Effector memory CD8-positive, alpha-beta T cell (primary cell): Measurements from ENCODE around the gene KIF5B.
"Not testable (repeated sequence)": the region's sequence is repeated elsewhere in the genome, so short reads cannot be mapped to it uniquely, and the experiment has no call there.

ENCODE experiments used
- ATAC-seq: fragments of 150-1000 bp; cut with Tn5 transposase; replicated peaks from 2 replicates; pipeline ENCODE4 v1.10.0; 2021; ENCODE audit warnings: mild to moderate bottlenecking, moderate library complexity
- DNase-seq, 3 experiments: peaks; one replicate each; pipeline ENCODE4 v3.0.0; 2021
- H3K27ac Mint-ChIP-seq, 2 donors: one replicate each; pipeline ENCODE4 v1.8.0; 2022; ENCODE audit warnings: mild to moderate bottlenecking in 2 of 2, mixed read lengths in 2 of 2, moderate library complexity in 2 of 2
- H3K27me3 Mint-ChIP-seq, 2 donors: one replicate each; pipeline ENCODE4 v1.8.0; 2022; ENCODE audit warnings: mixed read lengths in 2 of 2
- H3K36me3 Mint-ChIP-seq: one replicate; pipeline ENCODE4 v1.8.0; 2022; ENCODE audit warnings: mild to moderate bottlenecking, moderate library complexity, mixed read lengths; ENCODE audit not compliant: insufficient read depth
- H3K4me1 Mint-ChIP-seq, 2 donors: one replicate each; pipeline ENCODE4 v1.8.0; 2022; ENCODE audit warnings: low read depth in 2 of 2, mixed read lengths in 2 of 2
- H3K4me3 Mint-ChIP-seq, 2 donors: one replicate each; pipeline ENCODE4 v1.8.0; 2022; ENCODE audit warnings: mild to moderate bottlenecking in 2 of 2, mixed read lengths in 2 of 2, moderate library complexity in 2 of 2
- H3K9me3 Mint-ChIP-seq, 2 donors: one replicate each; pipeline ENCODE4 v1.8.0; 2022; ENCODE audit warnings: mixed read lengths in 2 of 2

KIF5B gene

GRCh38 chr10:32028710-32029109 is 27.5 kb downstream of the KIF5B start:
- Mint-ChIP-seq H3K27ac (peak overlapping the region in 1 of 2 donors; percentile 41), H3K4me1 (peaks cover 5 to 11% of the 10 kb centered on the region in 2 donors), H3K36me3 (peaks cover 94% of the 10 kb centered on the region), H3K4me3 (no peak overlapping the region), H3K9me3 (no peaks in the 10 kb centered on the region), H3K27me3 (no peaks in the 10 kb centered on the region)
- no peak for ATAC-seq
- no peak for DNase-seq

- DNase-seq (no peak), ATAC-seq (no peak)
- H3K4me3 Mint-ChIP-seq: no peak overlapping the region
- peaks cover 96% of the 10 kb centered on the region for H3K36me3 Mint-ChIP-seq
- peak overlapping the region in 1 of 2 donors; percentile 11 for H3K27ac Mint-ChIP-seq
- no peaks in the 10 kb centered on the region for H3K9me3 Mint-ChIP-seq
- peaks cover 3 to 6% of the 10 kb centered on the region in 2 donors for H3K4me1 Mint-ChIP-seq
- H3K27me3 Mint-ChIP-seq: no peaks in the 10 kb centered on the region
Observed at GRCh38 chr10:32023264-32023663, 33.0 kb downstream of the KIF5B start.

DNA sequence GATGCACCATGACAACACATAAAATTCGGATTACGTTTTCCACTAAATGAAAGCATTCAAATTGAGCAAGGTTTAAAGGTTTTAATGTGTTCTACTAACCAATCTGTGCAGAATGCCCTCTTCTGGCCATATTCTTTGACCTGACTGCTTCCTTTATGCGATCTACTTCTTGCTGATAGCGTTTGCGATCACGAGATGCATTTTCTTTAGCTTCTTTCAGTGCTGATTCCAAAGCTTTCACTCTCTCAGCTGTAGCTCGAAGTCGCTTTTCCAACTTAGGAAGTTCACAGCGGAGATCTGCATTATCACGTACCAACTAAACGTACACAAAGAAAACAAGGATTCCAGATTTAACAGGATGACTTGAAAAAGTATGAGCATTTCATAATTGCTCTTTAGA is 39.2 kb downstream of the KIF5B start:
- no peaks in the 10 kb centered on the region for H3K27me3 Mint-ChIP-seq
- peaks cover 100% of the 10 kb centered on the region for H3K36me3 Mint-ChIP-seq
- H3K4me1 Mint-ChIP-seq: no peaks in the 10 kb centered on the region
- no peaks in the 10 kb centered on the region for H3K9me3 Mint-ChIP-seq
- no peak overlapping the region for H3K27ac Mint-ChIP-seq
- H3K4me3 Mint-ChIP-seq: no peak overlapping the region
- no peak for ATAC-seq
- no peak for DNase-seq

- no peak for ATAC-seq
- Mint-ChIP-seq H3K4me1 (no peaks in the 10 kb centered on the region), H3K27me3 (no peaks in the 10 kb centered on the region), H3K4me3 (no peak overlapping the region), H3K36me3 (peaks cover 99% of the 10 kb centered on the region), H3K27ac (peak overlapping the region in 1 of 2 donors; percentile 3), H3K9me3 (no peaks in the 10 kb centered on the region)
- no peak for DNase-seq
Observed at GRCh38 chr10:32015386-32015785, 40.8 kb downstream of the KIF5B start.

- ATAC-seq (no peak), DNase-seq (no peak)
- Mint-ChIP-seq H3K4me3 (no peak overlapping the region), H3K9me3 (no peaks in the 10 kb centered on the region), H3K4me1 (peaks cover 0 to 2% of the 10 kb centered on the region in 2 donors), H3K27ac (peak overlapping the region in 1 of 2 donors; percentile 42), H3K36me3 (peaks cover 50% of the 10 kb centered on the region), H3K27me3 (no peaks in the 10 kb centered on the region)
Observed at GRCh38 chr10:32007026-32007425, 49.2 kb downstream of the KIF5B start.

GRCh38 chr10:32005050-32005449 is 51.2 kb downstream of the KIF5B start:
- Mint-ChIP-seq H3K4me1 (peaks cover 0 to 2% of the 10 kb centered on the region in 2 donors), H3K9me3 (no peaks in the 10 kb centered on the region), H3K4me3 (no peak overlapping the region), H3K36me3 (peaks cover 32% of the 10 kb centered on the region), H3K27me3 (no peaks in the 10 kb centered on the region), H3K27ac (peak overlapping the region in 1 of 2 donors; percentile 77)
- DNase-seq (peak; percentile 38 to 46 (median 41)), ATAC-seq (peak; percentile 82)

DNA sequence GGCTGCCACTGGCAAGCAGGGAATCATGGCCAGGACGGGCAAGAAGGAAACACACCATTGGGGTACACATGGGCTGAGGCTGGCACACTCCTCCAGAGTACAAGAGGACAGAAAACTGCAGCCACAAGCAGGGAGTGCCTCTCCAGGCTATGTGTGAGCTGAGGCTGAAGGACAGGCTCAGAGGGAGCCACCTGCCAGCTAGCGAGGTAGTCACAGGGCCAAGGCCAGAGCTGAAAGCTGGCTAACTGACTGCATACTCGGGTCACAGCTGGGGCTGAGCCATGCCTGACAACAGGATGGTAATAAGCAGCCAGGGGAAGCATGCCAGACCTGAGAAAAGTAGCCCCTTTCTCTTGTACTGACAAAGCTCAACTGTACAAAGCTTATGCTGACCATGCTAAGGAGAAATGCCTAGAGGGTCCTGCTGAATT is 52.0 kb downstream of the KIF5B start:
- Mint-ChIP-seq H3K4me1 (peaks cover 0 to 2% of the 10 kb centered on the region in 2 donors), H3K27me3 (no peaks in the 10 kb centered on the region)

GRCh38 chr10:32002531-32002930 is 53.7 kb downstream of the KIF5B start:
- H3K4me3 Mint-ChIP-seq: no peak overlapping the region
- peaks cover 0 to 2% of the 10 kb centered on the region in 2 donors for H3K4me1 Mint-ChIP-seq
- H3K27me3 Mint-ChIP-seq: no peaks in the 10 kb centered on the region
- H3K27ac Mint-ChIP-seq: peak overlapping the region in 1 of 2 donors; percentile 7
- DNase-seq (no peak), ATAC-seq (no peak)
- no peaks in the 10 kb centered on the region for H3K9me3 Mint-ChIP-seq
- peaks cover 12% of the 10 kb centered on the region for H3K36me3 Mint-ChIP-seq

More for the DNA sequence above, 52.0 kb downstream of the KIF5B start:
- DNase-seq (no peak), ATAC-seq (no peak)
- peak overlapping the region in 1 of 2 donors; percentile 77 for H3K27ac Mint-ChIP-seq
- no peak overlapping the region for H3K4me3 Mint-ChIP-seq
- H3K9me3 Mint-ChIP-seq: no peaks in the 10 kb centered on the region
- H3K36me3 Mint-ChIP-seq: peaks cover 27% of the 10 kb centered on the region

DNA sequence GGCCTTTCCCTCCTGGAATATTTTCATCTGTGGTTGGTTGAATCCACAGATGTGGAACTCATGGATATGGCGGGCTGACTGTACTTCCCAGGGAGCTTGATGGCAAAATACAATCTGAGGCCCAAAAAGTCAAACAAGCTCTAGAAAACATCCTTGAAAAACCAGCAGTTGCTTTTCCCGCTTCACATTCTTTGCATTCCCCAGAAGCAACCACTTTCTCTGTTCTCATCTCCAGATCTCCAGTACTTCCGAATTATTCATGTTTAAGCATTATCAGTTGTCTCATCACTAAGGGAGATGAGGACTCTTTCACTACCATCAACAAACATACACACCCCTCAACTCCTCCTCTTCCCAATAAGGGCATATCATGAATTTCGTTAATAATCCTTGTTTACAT is 55.3 kb downstream of the KIF5B start:
- Mint-ChIP-seq H3K27me3 (no peaks in the 10 kb centered on the region), H3K9me3 (no peaks in the 10 kb centered on the region), H3K27ac (no peak overlapping the region), H3K36me3 (peaks cover 5% of the 10 kb centered on the region), H3K4me3 (no peak overlapping the region), H3K4me1 (no peaks in the 10 kb centered on the region)
- DNase-seq (no peak), ATAC-seq (no peak)

DNA sequence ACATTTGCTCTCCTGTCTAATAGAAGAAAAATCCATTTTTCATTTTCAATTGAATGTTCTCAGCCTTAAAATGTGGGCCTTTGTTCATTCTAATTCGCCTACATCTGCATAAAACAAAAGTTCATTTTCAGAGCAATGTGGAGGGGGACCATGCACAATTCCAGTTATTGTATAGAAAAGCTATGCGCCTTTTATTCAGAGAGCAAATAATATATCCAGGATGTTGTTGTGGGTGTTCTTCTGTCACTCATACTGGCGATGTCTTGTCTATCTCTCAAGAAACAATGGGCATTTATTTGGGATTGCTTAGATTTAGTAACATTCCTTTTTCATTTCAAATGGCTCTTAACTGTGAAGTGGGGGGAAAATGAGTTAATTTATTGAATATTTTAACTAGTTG is 56.4 kb downstream of the KIF5B start:
- Mint-ChIP-seq H3K36me3 (no peaks in the 10 kb centered on the region), H3K9me3 (no peaks in the 10 kb centered on the region), H3K27ac (peak overlapping the region in 1 of 2 donors; percentile 58), H3K4me3 (no peak overlapping the region), H3K27me3 (no peaks in the 10 kb centered on the region), H3K4me1 (no peaks in the 10 kb centered on the region)
- ATAC-seq: no peak
- no peak for DNase-seq

DNA sequence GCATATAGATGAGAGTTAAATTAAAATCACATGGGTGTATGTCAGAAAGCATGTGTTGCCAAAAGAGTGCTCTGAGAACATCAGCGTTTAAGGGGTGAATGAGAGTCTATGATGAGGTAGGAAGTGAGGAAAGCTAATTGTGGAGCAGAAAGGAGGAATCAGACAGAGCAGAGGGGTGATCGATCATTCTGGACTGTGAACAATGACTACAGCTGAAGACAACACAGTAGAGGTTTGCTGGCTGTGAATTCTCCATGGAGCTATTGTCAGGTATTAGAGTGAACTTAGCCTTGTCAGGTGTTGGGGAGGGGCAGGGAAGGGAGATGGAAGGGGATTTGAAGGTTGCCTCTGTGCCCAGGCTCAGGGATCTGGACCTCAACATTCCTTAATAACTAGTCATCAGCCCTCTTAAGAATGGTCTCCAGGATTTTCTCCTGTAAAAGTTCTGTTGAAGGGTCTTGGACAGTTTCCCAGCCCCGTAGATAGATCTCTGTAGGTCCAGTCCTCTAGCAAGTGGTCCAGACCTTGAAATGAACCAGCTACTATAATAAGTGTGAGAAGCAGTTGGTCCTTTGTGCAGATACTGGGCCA is 57.1 kb downstream of the KIF5B start:
- H3K27me3 Mint-ChIP-seq: no peaks in the 10 kb centered on the region
- H3K27ac Mint-ChIP-seq: peak overlapping the region in 1 of 2 donors; percentile 58
- H3K4me3 Mint-ChIP-seq: no peak overlapping the region
- ATAC-seq (no peak), DNase-seq (no peak)
- H3K36me3 Mint-ChIP-seq: no peaks in the 10 kb centered on the region
- H3K9me3 Mint-ChIP-seq: no peaks in the 10 kb centered on the region
- H3K4me1 Mint-ChIP-seq: no peaks in the 10 kb centered on the region

DNA sequence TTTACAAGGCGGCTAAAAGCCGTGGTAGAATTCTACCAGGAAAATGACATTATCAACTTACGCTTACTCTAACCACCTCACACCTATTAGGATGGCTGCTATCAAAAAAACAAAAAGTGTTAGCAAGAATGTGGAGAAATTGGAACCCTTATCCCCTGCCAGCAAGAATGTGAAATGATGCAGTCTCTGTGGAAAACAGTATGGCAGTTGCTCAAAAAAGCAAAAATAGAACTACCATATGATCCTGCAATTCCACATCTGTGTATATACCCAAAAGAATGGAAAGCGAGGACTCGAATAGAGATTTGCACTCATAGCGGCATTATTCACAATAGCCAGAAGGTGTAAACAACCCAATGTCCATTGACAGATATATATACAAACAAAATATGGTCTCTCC is 61.3 kb downstream of the KIF5B start:
- Mint-ChIP-seq H3K36me3 (no peaks in the 10 kb centered on the region), H3K9me3 (no peaks in the 10 kb centered on the region), H3K27me3 (no peaks in the 10 kb centered on the region), H3K4me1 (no peaks in the 10 kb centered on the region), H3K27ac (no peak overlapping the region), H3K4me3 (no peak overlapping the region)
- no peak for DNase-seq
- ATAC-seq: no peak

DNA sequence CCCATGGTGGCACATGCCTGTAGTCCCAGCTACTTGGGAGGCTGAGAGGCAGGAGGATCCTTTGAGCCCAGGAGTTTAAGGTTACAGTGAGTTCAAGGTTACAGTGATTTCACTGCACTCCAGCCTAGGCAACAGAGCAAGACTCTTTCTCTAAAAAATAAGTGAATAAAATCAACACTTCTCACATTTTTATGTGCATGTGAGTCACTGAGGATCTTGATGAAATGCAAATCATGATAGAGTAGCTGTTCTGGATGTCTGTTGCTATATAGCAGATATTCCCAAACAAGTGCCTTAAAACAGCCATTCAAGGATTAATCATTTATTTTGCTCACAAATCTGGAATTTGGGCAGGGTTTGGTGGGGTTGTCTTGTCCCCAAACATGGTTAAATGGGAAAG is 65.3 kb downstream of the KIF5B start:
- no peak for ATAC-seq
- H3K36me3 Mint-ChIP-seq: no peaks in the 10 kb centered on the region
- peaks cover 0 to 2% of the 10 kb centered on the region in 2 donors for H3K9me3 Mint-ChIP-seq
- H3K4me1 Mint-ChIP-seq: no peaks in the 10 kb centered on the region
- H3K27me3 Mint-ChIP-seq: no peaks in the 10 kb centered on the region
- H3K4me3 Mint-ChIP-seq: no peak overlapping the region
- no peak for DNase-seq
- no peak overlapping the region for H3K27ac Mint-ChIP-seq

DNA sequence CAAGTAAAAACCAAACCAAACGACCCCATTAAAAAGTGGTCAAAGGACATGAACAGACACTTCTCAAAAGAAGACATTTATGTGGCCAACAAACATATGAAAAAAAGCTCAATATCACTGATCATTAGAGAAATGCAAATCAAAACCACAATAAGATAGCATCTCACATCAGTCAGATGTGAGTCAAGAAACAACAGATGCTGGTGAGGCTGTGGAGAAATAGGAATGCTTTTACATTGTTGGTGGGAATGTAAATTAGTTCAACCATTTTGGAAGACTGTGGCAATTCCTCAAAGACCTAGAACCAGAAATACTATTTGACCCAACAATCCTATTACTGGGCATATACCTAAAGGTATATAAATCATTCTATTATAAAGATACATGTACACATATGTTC is 68.4 kb downstream of the KIF5B start:
- not testable (repeated sequence) for H3K4me1 Mint-ChIP-seq, H3K9me3 Mint-ChIP-seq, H3K27ac Mint-ChIP-seq, ATAC-seq, H3K36me3 Mint-ChIP-seq, H3K4me3 Mint-ChIP-seq, H3K27me3 Mint-ChIP-seq, DNase-seq
